HCT116 (cell line): ENCODE measurements around the gene CD300C. TPM values are rescaled to one million over a fixed set of nuclear protein-coding genes. Genes with fewer than 3 reads are reported as not detected.

ENCODE experiments used
- ATAC-seq: fragments of 200-7000 bp; cut with Tn5 transposase; 2 replicates; pipeline ENCODE4 v1.9.1; 2020; ENCODE audit warnings: mild to moderate bottlenecking, moderate library complexity
- BruUV-seq: library from RNA; stranded (reverse); fragments of 400-500 nt; replicated peaks from 2 replicates; lab custom pipeline; 2021; lab: Mats Ljungman, UMichigan
- CTCF ChIA-PET: fragments of 300-600 bp; sonication (Branson Sonifier 250); formaldehyde crosslinking; loops from one replicate; lab custom pipeline; 2021; ENCODE audit warnings: antibody characterized with exemption; lab: Charles Lee
- POLR2A ChIA-PET: fragments of 300-600, 350-600 bp; sonication (Branson Sonifier 250); formaldehyde crosslinking; loops from one replicate; lab custom pipeline; 2021; ENCODE audit warnings: antibody characterized with exemption; lab: Charles Lee
- RAD21 ChIA-PET, 2 experiments: fragments of 300-600 bp; sonication (Branson Sonifier 250); formaldehyde crosslinking; loops; one replicate each; lab custom pipeline; 2023; ENCODE audit warnings: low total read pairs in 2 of 2; ENCODE audit not compliant: uncharacterized antibody in 2 of 2, unreplicated experiment in 2 of 2, low non-redundant PET in 1 of 2; lab: Charles Lee
- DNase-seq: peaks from one replicate; pipeline ENCODE4 v3.0.0-alpha.2; 2010; ENCODE audit warnings: low read depth, low spot score
- H2AFZ ChIP-seq: fragments of 200-600 bp; shearing (Covaris generic), sonication (generic); 2 replicates; pipeline ENCODE4 v1.6.1; 2017; ENCODE audit warnings: low read depth, mixed run types, mixed read lengths, antibody characterized with exemption, low read length; ENCODE audit not compliant: poor library complexity, severe bottlenecking
- H3K27ac ChIP-seq: 2 replicates; pipeline ENCODE4 v1.5.1; 2012; ENCODE audit warnings: low read depth, low read length
- H3K27me3 ChIP-seq: fragments of 200-600 bp; sonication (generic); 2 replicates; pipeline ENCODE4 v1.6.1; 2016; ENCODE audit warnings: mixed run types, low read length, mixed read lengths; ENCODE audit not compliant: insufficient read depth
- H3K36me3 ChIP-seq, 2 experiments: fragments of 200-500 bp in 1 of 2; fragments of 200-600 bp in 1 of 2; sonication (Bioruptor generic) in 1 of 2; sonication (generic) in 1 of 2; 2 replicates each; pipeline versions ENCODE4 v1.5.1 to v1.6.1; 2014 to 2016; ENCODE audit warnings: low read length in 2 of 2, inconsistent platforms in 1 of 2, mixed read lengths in 1 of 2, mixed run types in 1 of 2; ENCODE audit not compliant: insufficient read depth in 2 of 2, control insufficient read depth in 1 of 2
- H3K4me1 ChIP-seq, 2 experiments: fragments of 200-600 bp in 1 of 2; sonication (generic) in 1 of 2; 2 replicates each; pipeline versions ENCODE4 v1.5.1 to v1.6.1; 2012 to 2017; ENCODE audit warnings: low read length in 2 of 2, inconsistent platforms in 1 of 2, mild to moderate bottlenecking in 1 of 2, mixed read lengths in 1 of 2, mixed run types in 1 of 2, moderate library complexity in 1 of 2; ENCODE audit not compliant: insufficient read depth in 2 of 2, control insufficient read depth in 1 of 2
- H3K4me2 ChIP-seq: fragments of 200-600 bp; sonication (generic); 2 replicates; pipeline ENCODE4 v1.6.1; 2017; ENCODE audit warnings: mixed run types, low read length, mixed read lengths
- H3K4me3 ChIP-seq, 2 experiments: fragments of 200-600 bp in 1 of 2; sonication (generic) in 1 of 2; replicated peaks in 1 of 2; 2 replicates each; pipeline ENCODE4 v1.5.1; 2011 to 2016; ENCODE audit warnings: low read length in 2 of 2, control low read depth in 1 of 2, low read depth in 1 of 2, mild to moderate bottlenecking in 1 of 2, mixed read lengths in 1 of 2, mixed run types in 1 of 2
- H3K79me2 ChIP-seq: fragments of 200-600 bp; sonication (generic); 2 replicates; pipeline ENCODE4 v1.6.1; 2017; ENCODE audit warnings: mild to moderate bottlenecking, mixed run types, low read length, moderate library complexity, mixed read lengths; ENCODE audit not compliant: insufficient read depth
- H3K9ac ChIP-seq: fragments of 200-600 bp; sonication (generic); 2 replicates; pipeline ENCODE4 v1.6.1; 2016; ENCODE audit warnings: low read length, mixed read lengths
- H3K9me2 ChIP-seq: fragments of 200-600 bp; sonication (generic), shearing (Covaris generic); 2 replicates; pipeline ENCODE4 v1.6.1; 2017; ENCODE audit warnings: mixed run types, mild to moderate bottlenecking, moderate library complexity; ENCODE audit not compliant: insufficient read depth
- H3K9me3 ChIP-seq, 2 experiments: fragments of 200-500 bp in 1 of 2; fragments of 200-600 bp in 1 of 2; sonication (Bioruptor generic) in 1 of 2; sonication (generic) in 1 of 2; 2 replicates each; pipeline ENCODE4 v1.6.1; 2014 to 2017; ENCODE audit warnings: low read length in 2 of 2, mixed read lengths in 2 of 2, inconsistent platforms in 1 of 2, low read depth in 1 of 2, mild to moderate bottlenecking in 1 of 2, mixed run types in 1 of 2, moderate library complexity in 1 of 2; ENCODE audit not compliant: control insufficient read depth in 1 of 2, insufficient read depth in 1 of 2
- H4K20me1 ChIP-seq: fragments of 200-600 bp; sonication (generic), shearing (Covaris generic); 2 replicates; pipeline ENCODE4 v1.6.1; 2017; ENCODE audit warnings: mixed run types, mild to moderate bottlenecking, moderate library complexity; ENCODE audit not compliant: insufficient read depth
- CBX3 ChIP-seq: IDR thresholded peaks from 2 replicates; pipeline ENCODE4 v1.6.1; 2012; ENCODE audit warnings: low read depth
- EGR1 ChIP-seq: IDR thresholded peaks from 2 replicates; pipeline ENCODE4 v1.6.1; 2012; ENCODE audit warnings: low read depth
- ELF1 ChIP-seq: IDR thresholded peaks from 2 replicates; pipeline ENCODE4 v1.6.1; 2012; ENCODE audit warnings: low read depth, borderline replicate concordance
- EZH2 ChIP-seq: fragments of 200-600 bp; sonication (generic); IDR thresholded peaks from 2 replicates; pipeline ENCODE4 v1.6.1; 2017; ENCODE audit warnings: antibody characterized with exemption, mixed run types
- EZH2phosphoT487 ChIP-seq: fragments of 200-600 bp; IDR thresholded peaks from 2 replicates; pipeline ENCODE4 v1.6.1; 2018; ENCODE audit warnings: antibody characterized with exemption, borderline replicate concordance
- FOSL1 ChIP-seq: IDR thresholded peaks from 2 replicates; pipeline ENCODE4 v1.6.1; 2012; ENCODE audit warnings: low read depth
- JUND ChIP-seq: IDR thresholded peaks from 2 replicates; pipeline ENCODE4 v1.6.1; 2012
- POLR2A ChIP-seq: IDR thresholded peaks from 2 replicates; pipeline ENCODE4 v1.7.0; 2011; ENCODE audit warnings: borderline replicate concordance; ENCODE audit not compliant: insufficient read depth, insufficient read length; ENCODE audit errors: extremely low read depth
- POLR2AphosphoS5 ChIP-seq: IDR thresholded peaks from 2 replicates; pipeline ENCODE4 v1.6.1; 2011; ENCODE audit warnings: mild to moderate bottlenecking, low read depth, low read length, moderate library complexity
- RAD21 ChIP-seq: IDR thresholded peaks from 2 replicates; pipeline ENCODE4 v1.6.1; 2012; ENCODE audit warnings: low read depth, mild to moderate bottlenecking
- REST ChIP-seq: IDR thresholded peaks from 2 replicates; pipeline ENCODE4 v1.6.1; 2012; ENCODE audit warnings: low read depth
- SIN3A ChIP-seq: IDR thresholded peaks from 2 replicates; pipeline ENCODE4 v1.6.1; 2012; ENCODE audit warnings: low read depth
- SP1 ChIP-seq: IDR thresholded peaks from 2 replicates; pipeline ENCODE4 v1.6.1; 2012; ENCODE audit warnings: low read depth
- SRF ChIP-seq: IDR thresholded peaks from 2 replicates; pipeline ENCODE4 v1.6.1; 2012; ENCODE audit warnings: low read depth
- YY1 ChIP-seq: IDR thresholded peaks from 2 replicates; pipeline ENCODE4 v1.6.1; 2011; ENCODE audit warnings: low read length, low read depth, moderate library complexity, mild to moderate bottlenecking; ENCODE audit not compliant: insufficient replicate concordance; ENCODE audit errors: extremely low read depth
- ZFX ChIP-seq: fragments of 450-650 bp; IDR thresholded peaks from 2 replicates; pipeline ENCODE4 v1.6.1; 2017
- ZNF274 ChIP-seq: fragments of 200-500 bp; sonication (Bioruptor generic); IDR thresholded peaks from 2 replicates; pipeline ENCODE4 v1.6.1; 2014; ENCODE audit warnings: mild to moderate bottlenecking, low read depth, low read length, inconsistent platforms
- intact Hi-C: fragments of 100-400 bp; cut with micrococcal nuclease; formaldehyde crosslinking; loops from 2 replicates; pipeline ENCODE4 v1.10.0; 2022
- total RNA-seq: library from RNA; stranded (reverse); gene quantifications from one replicate; pipeline ENCODE4 v1.2.1, GENCODE V29; 2021; ENCODE audit not compliant: unreplicated experiment
- TF ChIP-seq, protein P1 (sequence below): IDR thresholded peaks from 2 replicates; pipeline ENCODE4 v1.6.1; 2012
- TF ChIP-seq, protein P2 (sequence below), 3 experiments: fragments of 200-600 bp in 1 of 3; sonication (generic) in 1 of 3; IDR thresholded peaks in 2 of 3; conservative IDR thresholded peaks in 1 of 3; 2 replicates each; pipeline ENCODE4 v1.5.1; 2012 to 2017; ENCODE audit warnings: low read depth in 2 of 3, low read length in 2 of 3, antibody characterized with exemption in 1 of 3, borderline replicate concordance in 1 of 3, control low read depth in 1 of 3, mild to moderate bottlenecking in 1 of 3, mixed read lengths in 1 of 3, mixed run types in 1 of 3, moderate library complexity in 1 of 3; ENCODE audit not compliant: insufficient read depth in 1 of 3
- TF ChIP-seq, protein P3 (sequence below): IDR thresholded peaks from 2 replicates; pipeline ENCODE4 v1.6.1; 2012

Gene CD300C
- total RNA-seq, 1 experiment from 2014 or later, result 0.15 TPM

DNA sequence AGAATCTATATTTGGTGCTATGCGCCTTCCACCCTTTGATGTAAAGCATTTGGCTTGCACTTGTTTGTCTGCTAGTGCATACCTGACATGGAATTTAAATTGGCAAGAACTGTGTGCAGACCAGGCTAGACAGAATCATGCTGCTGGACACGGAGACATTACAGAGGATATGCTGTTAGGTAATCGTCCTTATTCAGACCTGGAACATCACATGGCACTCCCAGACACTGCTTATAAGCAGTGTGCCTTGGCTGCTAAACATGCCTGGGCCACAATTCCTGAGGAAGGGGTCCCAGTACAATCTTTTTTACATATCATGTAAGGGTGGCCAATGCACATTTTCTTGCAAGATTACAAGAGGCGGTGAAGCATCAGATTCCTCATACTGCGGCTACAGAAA lies 39.8 kb upstream of the CD300C start:
- Histone ChIP-seq H3K27me3 (peaks cover 33% of the 10 kb centered on the region; the same call in 1 of the 2 replicates), H3K9ac (no peak overlapping the region), H3K79me2 (no peaks in the 10 kb centered on the region), H3K4me1 (no peaks in the 10 kb centered on the region), H3K4me2 (no peak overlapping the region), H2AFZ (no peak overlapping the region), H3K36me3 (no peaks in the 10 kb centered on the region), H4K20me1 (no peaks in the 10 kb centered on the region), H3K4me3 (no peak overlapping the region), H3K27ac (no peak overlapping the region), H3K9me2 (no peaks in the 10 kb centered on the region), H3K9me3 (no peaks in the 10 kb centered on the region)
- intact Hi-C loops, result no loop called here
- ATAC-seq (no peak), DNase-seq (no peak)
- no TSS peak for BruUV-seq
- ChIA-PET RAD21 (no interaction called here), CTCF (interaction anchor here (3.2 kb wide), 1 partner anchor 19 kb away, joined by 10 read pairs; no protein-coding TSS in a partner anchor), POLR2A (no interaction called here)
- TF ChIP-seq ZFX (no peak), ELF1 (no peak), EZH2phosphoT487 (no peak), YY1 (no peak), SRF (no peak), JUND (no peak), SP1 (no peak), ZNF274 (no peak), POLR2A (no peak), EGR1 (no peak), REST (no peak), FOSL1 (no peak), SIN3A (no peak), POLR2AphosphoS5 (no peak), EZH2 (no peak), CBX3 (no peak), RAD21 (no peak)
- TF ChIP-seq, protein P1, sequence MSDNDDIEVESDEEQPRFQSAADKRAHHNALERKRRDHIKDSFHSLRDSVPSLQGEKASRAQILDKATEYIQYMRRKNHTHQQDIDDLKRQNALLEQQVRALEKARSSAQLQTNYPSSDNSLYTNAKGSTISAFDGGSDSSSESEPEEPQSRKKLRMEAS, result no peak
- TF ChIP-seq, protein P2, sequence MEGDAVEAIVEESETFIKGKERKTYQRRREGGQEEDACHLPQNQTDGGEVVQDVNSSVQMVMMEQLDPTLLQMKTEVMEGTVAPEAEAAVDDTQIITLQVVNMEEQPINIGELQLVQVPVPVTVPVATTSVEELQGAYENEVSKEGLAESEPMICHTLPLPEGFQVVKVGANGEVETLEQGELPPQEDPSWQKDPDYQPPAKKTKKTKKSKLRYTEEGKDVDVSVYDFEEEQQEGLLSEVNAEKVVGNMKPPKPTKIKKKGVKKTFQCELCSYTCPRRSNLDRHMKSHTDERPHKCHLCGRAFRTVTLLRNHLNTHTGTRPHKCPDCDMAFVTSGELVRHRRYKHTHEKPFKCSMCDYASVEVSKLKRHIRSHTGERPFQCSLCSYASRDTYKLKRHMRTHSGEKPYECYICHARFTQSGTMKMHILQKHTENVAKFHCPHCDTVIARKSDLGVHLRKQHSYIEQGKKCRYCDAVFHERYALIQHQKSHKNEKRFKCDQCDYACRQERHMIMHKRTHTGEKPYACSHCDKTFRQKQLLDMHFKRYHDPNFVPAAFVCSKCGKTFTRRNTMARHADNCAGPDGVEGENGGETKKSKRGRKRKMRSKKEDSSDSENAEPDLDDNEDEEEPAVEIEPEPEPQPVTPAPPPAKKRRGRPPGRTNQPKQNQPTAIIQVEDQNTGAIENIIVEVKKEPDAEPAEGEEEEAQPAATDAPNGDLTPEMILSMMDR (IDR thresholded peaks at IDR 0.05 in 2 of 3, conservative IDR thresholded peaks at IDR 0.05 in 1 of 3; ENCODE audit: borderline replicate concordance in 1 of 3, insufficient read depth in 1 of 3, low read depth in 2 of 3, low read length in 2 of 3), result no peak
- TF ChIP-seq, protein P3, sequence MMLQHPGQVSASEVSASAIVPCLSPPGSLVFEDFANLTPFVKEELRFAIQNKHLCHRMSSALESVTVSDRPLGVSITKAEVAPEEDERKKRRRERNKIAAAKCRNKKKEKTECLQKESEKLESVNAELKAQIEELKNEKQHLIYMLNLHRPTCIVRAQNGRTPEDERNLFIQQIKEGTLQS, result no peak
